SIG-M5 treated with dmso at 0.1 percent for 504 hours (cell line): ENCODE results near the gene TEX13A.
"Not testable (repeated sequence)": the region's sequence is repeated elsewhere in the genome, so short reads cannot be mapped to it uniquely, and the experiment has no call there.

Experiments used
- DNase-seq: peaks from one replicate; lab custom pipeline; 2025; ENCODE audit not compliant: unreplicated experiment; lab: John Stamatoyannopoulos, UW

TEX13A gene, protein sequence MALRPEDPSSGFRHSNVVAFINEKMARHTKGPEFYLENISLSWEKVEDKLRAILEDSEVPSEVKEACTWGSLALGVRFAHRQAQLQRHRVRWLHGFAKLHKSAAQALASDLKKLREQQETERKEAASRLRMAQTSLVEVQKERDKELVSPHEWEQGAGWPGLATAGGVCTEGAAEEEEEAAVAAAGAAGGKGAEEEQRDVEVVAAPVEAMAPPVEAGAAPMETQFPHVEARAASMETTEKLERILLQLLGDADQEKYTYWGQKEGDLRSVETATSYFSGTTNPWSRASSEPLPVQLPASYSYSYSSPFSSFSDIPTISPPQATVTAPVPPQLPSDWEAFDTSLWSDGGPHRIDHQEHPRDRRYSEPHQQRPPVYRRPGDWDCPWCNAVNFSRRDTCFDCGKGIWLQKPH

DNA sequence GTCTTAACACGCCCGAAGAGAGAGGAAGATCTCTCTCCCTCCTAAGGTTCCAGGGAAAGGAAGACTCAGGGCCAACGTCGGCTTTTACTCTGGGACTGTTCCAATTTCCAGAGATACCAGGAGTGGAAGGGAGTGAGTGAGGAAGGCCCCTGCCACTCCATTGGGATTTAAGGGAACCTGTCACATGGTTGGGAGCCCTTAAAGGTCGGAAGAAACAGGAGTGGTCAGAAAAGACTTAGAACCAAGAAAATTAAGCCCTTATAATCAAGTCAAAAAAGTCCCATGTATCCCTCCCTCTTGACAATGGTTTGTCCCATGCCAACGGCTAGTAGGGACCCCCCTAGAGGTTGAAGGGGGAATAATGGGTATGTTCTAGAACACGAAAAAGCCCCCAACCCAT, at the start of gene TEX13A:
Gene TEX13A, minus strand, starts transcription at position 59 of the 400 bp plus-strand sequence. CDS start 297 bp downstream, outside the sequence.
- DNase-seq, result no peak

DNA sequence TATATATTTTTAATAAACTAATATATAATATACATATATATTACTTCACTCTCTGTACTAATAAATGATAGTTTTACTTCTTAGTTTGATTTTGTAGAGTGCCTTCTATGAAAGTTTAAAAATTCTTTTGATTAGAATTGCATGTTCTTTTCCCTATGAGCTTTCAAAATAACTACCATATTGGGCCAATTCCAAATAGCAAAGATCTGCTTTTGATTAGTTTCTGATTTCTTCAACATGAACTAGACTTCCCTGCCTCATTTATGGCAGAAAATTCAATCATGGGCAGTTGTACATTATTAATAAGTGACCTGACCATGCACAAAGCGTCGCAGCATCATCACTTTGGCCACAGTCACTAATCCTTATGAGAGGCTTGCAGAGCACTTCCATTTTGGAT, 48.9 kb upstream of the TEX13A start:
- no peak for DNase-seq

DNA sequence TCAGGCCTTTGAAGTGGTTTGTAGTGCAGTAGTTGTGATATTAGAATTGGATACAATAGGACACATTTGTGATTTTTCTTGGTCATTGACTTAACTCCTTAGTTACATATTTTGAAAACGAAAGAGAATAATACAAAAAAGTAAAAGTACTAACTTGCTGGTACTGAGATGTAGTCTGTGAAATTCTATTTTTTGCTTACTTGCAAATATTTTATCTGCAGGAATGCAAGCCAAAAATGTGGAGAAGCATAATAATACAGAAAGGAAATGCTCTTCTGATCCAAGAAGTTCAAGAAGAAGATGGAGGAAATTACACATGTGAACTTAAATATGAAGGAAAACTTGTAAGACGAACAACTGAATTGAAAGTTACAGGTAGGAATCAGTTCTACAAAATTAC, 46.7 kb upstream of the TEX13A start:
- no peak for DNase-seq

DNA sequence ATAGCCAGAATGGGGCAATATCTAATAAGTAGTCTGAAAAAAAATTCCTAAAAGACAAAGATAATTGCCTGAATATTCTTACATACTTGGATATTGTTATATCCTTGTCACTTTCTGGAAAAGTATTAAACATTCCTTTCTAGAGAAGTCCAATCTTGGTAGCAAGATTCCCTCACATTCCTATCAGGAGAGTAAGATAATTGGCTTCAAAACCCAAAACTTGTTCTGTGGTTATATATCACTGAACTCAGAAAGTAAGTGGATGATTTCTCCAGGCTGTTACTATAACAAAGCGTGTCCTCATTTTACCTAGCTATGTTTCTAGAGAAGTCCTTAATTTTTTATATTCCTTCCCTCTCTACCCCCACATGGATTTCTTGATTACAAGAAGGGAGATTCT, 46.0 kb upstream of the TEX13A start:
- DNase-seq, result no peak

DNA sequence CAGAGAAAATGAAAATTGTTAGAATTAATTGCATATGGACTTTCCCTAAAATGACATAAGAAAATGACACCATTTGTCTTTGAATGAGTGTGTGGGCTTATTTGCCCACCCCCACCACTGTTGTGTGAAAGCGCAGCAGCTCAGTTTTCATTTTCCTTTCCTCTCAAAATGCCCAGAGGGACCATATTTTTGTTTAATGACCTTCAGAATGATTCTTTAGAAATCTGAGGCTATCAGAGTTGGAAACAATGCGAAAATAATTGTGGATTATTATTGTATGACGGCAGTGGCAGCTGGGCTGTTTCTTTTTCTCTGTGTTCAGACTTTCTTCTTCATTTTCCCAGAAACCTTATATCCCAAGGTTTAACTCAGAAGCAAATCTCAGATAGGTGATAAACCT, 44.6 kb upstream of the TEX13A start:
- DNase-seq, result no peak

DNA sequence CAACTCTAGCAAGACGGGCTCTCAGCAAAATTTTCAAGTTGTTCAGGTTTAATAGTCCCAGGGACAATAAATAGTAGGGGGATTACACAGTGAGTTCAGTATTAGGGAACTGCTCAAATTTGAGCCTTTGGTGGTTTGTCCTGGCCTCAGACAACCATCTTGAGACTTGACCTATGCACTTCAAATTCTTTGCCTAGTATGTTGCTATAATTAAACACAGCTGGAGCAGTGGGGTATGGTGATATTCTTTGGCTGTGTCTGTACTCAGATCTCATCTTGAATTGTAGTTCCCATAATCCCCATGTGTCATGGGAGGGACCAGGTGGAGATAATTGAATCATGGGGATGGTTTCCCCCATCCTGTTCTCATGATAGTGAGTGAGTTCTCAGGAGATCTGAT, 43.3 kb upstream of the TEX13A start:
- no peak for DNase-seq

DNA sequence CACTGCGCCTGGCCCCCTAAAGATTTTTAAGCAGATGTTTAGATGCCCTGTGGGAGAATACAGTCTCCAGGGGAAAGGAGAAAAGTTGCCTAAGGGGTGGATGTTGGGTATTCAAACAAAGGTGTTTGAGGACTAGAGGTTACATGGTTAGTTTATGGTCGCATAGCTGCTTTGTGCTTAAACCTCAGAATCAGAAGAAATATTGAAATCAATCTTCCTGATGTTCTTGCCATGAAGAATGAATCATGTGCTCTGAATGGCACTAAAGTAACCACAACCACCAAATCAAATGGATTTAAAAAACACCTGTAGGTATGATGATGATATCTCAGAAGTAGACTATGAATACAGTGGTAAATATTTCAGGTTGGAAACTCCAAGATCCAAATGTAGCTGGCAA, 42.7 kb upstream of the TEX13A start:
- no peak for DNase-seq

DNA sequence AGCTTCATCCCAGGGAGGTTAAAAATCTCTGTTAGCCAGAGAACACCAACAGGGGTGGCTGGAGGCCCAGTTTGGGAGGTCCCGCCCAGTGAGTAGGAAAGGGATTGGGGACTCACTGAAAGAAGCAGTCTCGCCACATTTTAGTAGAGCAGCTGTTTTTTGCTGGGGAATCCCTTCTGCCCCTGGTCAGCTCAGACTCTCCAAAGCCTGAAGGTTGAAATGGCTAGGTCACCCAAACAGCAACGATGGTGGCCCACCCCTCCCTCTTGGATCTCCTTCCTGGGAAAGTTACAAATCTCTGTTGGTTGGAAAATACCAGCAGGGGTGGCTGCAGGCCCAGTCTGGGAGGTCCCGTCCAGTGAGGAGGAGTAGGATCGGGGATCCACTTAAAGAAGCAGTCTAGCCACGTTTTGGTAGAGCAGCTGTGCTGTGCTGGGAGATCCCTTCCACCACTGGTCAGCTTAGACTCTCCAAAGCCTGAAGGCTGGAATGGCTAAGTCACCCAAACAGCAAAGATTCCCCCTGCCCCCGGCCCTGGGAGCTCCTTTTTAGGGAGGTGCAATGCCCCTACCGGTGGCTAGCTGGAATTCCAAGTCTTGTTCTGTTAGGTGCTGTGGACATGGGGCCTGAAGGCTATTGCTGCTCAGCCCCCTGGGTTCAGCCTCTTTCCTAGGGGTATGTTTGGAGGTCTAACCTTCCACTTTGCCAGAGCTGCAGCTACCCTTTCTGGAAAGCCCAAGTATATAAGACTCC, 40.0 kb upstream of the TEX13A start:
- DNase-seq, result no peak

DNA sequence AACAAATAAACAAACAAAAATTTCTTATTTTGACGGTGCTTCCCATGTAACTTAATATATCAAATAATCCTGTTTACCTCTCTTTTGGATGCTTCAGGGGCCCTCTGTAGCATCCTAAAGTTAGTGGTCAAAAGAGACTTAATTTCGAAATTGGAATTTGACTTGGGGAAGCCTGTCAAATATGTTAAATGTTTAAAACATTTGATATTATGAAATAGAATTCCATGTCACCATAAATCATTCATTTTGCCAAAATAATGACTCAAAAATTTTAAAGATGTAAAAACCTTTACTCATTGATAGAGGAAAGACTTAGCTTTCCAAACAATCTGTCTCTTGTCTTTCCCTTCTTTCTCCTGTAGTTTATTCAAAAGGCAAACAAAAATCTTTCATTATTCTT, 20.6 kb upstream of the TEX13A start:
- no peak for DNase-seq

DNA sequence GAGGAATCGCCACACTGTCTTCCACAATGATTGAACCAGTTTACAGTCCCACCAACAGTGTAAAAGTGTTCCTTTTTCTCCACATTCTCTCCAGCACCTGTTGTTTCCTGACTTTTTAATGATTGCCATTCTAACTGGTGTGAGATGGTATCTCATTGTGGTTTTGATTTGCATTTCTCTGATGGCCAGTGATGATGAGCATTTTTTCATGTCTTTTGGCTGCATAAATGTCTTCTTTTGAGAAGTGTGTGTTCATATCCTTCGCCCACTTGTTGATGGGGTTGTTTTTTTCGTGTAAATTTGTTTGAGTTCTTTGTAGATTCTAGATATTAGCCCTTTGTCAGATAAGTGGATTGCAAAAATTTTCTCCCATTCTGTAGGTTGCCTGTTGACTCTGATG, 16.9 kb upstream of the TEX13A start:
- not testable (repeated sequence) for DNase-seq

DNA sequence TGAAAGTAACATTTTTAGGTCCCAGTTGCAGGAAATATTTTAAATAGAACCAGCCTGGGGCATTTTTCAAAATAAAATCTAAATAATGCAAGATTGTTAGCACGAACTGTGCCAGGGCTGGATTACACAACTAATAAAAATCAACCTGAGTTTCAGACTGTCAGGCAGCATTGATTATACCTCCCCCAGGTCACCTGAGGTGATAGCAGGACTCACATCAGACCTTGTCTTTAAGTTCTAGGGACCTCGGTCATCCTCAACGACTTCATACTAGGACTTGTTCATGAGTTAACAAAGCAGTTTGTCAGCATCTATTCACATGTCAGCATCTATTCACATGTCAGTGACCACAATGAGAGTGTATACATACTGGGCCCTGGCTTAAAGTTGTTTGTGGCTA, 8.7 kb upstream of the TEX13A start:
- no peak for DNase-seq

DNA sequence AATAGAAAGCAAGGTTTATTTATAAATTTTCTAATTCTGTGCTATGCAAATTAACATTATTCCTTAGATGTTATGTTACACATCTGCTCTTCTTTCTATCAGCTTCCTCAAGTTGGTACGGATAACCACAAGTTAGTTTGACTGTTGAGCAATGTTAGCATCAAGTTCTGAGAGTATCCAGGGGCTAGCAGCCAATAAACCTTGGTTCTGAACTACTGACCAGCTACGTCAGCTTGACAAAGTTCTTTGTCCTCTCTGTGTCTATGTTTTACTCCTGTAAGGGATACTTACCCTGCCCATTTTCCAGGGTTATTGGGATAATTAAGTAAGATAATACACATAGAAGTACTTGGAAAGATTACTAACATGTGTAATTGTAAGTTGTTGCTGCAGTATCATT, 8.1 kb upstream of the TEX13A start:
- no peak for DNase-seq

DNA sequence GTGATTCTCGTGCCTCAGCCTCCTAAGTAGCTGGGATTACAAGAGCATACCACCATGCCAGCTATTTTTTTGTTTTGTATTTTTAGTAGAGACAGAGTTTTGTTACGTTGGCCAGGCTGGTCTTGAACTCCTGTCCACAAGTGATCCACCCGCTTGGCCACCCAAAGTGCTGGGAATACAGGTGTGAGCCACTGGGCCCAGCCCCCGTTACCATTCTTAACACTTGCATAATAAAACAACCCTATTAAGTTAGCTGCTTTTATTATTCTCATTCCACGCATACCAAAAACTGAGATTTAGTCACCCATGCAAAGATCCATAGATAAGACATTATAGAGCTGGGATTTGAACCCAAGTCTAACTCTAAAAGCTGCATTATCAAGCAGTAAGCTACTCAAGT, 6.0 kb upstream of the TEX13A start:
- no peak for DNase-seq

DNA sequence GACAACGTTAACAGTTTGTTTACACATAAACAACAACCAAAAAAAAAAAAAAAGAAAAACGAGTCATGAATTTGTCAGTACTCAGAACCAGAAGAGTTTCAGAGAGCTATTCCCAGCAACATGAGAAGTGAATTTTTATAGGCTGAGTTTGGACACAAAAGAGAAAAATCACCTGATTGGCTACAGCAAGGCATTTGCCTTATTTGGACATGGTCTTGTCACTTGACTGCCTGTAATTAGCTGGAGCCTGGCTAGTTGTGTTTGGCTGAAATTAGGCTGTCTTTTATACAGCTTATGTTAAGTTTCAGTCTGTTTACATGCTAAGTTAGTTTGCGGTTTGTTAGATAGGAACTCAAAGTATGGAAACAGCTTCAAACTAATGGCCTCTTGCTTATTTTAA, 880 bp upstream of the TEX13A start:
- DNase-seq, result no peak

DNA sequence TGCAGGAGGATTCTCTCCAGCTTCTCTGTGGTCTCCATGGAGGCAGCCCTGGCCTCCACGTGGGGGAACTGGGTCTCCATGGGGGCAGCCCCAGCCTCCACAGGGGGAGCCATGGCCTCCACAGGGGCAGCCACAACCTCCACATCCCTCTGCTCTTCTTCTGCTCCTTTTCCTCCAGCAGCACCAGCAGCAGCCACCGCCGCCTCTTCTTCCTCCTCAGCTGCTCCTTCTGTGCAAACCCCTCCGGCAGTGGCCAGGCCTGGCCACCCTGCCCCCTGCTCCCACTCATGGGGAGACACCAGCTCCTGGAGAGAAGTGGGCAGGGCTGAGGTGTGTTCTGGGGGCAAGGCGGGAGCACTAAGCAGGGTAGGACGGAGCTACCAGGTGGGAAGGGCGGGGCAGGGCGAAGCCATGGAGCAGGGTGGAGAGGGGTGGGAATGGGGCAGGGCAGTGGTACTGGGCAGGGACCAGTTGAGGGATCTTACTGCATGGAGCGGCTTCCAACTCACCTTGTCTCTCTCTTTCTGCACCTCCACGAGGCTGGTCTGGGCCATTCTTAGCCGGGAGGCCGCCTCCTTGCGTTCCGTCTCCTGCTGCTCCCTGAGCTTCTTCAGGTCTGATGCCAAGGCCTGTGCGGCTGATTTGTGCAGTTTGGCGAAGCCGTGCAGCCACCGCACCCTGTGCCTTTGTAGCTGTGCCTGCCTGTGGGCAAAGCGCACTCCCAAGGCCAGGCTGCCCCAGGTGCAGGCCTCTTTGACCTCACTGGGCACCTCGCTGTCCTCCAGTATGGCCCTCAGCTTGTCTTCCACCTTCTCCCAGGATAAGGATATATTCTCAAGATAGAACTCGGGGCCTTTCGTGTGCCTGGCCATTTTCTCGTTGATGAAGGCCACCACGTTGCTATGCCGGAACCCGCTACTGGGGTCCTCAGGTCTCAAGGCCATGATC, 766 bp downstream of the TEX13A start:
- no peak for DNase-seq

DNA sequence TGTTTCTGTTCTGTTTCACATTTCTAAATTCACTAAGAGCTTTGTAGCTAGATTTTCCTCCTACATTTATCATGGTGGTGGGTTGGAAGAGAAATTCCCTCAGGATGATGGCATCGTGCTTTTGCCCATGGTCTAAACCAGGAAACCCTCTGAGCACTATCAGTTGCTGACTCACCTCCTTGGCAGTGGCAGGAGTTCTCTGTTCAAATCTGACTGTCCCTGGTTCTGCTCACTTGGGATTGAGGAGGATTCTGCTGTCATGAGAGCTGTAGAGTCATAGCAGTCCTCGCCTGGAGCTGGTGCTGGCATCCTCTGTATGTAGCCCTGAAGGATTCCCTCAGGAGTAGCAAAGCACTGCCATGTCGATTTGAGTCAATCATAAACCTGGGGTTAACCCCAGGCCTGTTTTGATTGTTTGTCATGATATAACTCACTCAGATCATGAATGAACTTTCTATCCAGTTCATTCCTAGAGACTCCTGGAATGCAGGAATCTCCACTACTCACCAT, 9.4 kb downstream of the TEX13A start:
- no peak for DNase-seq

DNA sequence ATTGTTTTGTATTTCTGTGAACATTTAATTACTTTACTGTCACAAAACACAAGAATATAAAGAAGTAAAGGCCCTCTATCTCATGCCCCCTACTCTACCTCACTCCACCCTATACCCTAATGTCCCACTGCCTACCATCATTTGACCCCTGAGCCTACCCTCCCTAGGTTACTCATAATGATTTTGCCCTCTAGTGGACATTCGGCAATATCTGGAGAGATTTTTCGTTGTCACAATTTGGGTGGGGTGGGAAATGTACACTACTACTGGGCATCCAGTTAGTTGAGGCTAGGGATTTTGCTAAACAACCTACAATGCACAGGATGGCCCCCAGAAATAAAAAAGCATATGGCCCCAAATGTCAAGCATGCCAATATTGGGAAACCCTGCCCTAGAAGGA, 10.2 kb downstream of the TEX13A start:
- no peak for DNase-seq

DNA sequence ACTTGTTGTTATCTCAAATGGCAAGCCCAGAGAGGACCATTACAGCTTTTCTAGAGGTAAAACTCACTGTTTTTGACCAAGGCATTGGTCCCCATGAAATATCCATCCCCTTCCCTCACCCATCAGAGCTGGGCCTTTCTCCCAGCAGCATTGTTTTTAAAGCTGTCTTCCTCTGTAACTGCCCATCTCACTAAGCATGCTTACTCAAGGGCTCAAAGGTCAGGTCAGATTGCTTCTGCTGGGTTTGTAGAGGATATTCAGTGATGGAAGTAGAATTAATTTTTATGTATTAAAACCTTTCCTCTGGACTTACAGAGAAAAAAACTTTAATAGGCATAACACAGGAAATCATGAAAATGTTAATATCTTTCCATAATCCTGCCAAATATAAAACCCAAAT, 11.1 kb downstream of the TEX13A start:
- DNase-seq, result no peak

DNA sequence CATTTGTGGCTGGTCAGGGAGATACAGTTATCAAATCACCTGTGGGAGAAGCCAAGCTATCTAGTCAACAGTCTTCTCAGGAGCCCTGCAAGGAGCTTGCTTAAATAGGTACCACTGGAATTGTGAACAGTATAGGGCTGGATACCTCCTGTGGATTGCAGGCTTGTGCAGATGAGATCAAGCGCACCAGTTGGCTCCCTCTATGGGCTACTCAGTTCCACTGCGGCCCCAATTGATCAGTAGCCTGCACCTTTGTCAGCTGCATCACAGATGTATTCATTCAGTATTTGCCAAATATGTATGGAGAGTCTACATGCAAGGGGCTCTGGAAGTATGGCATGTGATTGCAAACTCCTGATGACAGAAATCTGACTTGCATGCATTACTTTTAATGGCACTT, 28.6 kb downstream of the TEX13A start:
- peak; percentile 1 for DNase-seq

DNA sequence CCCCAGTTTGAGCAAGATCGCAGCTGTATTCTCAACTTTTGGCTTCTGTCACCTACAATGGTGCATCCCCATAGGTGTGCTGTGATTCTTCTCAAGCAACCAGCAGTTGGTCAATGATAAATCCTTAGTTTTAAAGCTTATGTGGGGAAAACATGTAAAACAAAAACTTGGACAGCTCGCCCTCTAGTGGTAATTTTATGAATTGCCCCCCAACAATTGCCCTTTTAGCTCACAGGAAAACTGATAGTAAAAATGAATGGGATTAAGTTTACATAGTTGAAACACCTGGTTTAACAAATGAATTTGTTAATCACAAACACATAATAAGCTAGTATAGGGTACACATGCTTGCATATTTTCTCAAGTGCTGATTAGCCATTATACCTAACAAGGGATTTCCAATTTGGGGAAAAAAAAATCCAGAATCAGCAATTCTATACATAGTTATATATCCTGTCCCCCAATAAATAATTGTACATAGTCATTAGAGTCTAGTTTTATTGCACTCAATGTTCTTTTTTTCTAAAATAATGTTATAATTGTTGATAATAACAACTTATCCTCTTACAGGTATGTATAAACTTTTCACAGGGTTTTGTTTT, 30.1 kb downstream of the TEX13A start:
- peak; percentile 20 for DNase-seq

DNA sequence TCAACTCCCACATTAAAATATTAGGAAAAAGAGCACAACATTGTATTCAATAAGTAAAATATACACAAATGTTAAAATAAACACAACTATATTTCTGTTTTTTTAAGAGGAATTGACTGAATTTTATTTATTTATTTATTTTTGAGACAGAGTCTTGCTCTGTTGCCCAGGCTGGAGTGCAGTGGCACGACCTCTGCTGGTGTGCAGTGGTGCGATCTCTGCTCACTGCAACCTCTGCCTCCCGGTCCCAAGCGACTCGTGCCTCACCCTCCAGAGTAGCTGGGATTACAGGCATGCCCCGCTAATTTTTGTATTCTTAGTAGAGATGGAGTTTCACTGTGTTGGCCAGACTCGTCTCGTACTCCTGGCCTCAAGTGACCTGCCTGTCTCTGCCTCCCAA, 31.4 kb downstream of the TEX13A start:
- DNase-seq, result no peak
